ENCODE results near the gene REC8. TPM values are rescaled to one million over a fixed set of nuclear protein-coding genes. Genes with fewer than 3 reads are reported as not detected.

Gene REC8
- total and polyA plus RNA-seq, 2 of the 13 experiments (the other 11 are each of a cell fraction or from before 2014, with no cell fraction given): 3.4 to 14.7 TPM

GRCh38 chr14:24212924-24213865 is 41.3 kb downstream of the REC8 start, which contains the start of gene CHMP4A (continued):
- TF ChIP-seq GMEB1 (CRISPR knock-in tag; IDR thresholded peaks at IDR 0.05; ENCODE audit: borderline replicate concordance) (peak; percentile 92), MYC (CRISPR knock-in tag; IDR thresholded peaks at IDR 0.05; ENCODE audit: borderline replicate concordance) (peak; percentile 99), MNT (IDR thresholded peaks at IDR 0.05) (peak; percentile 91), HMG20B (CRISPR knock-in tag; conservative IDR thresholded peaks at IDR 0.05) (no peak; the same call in 1 of the 2 replicates), MEIS1 (CRISPR knock-in tag; IDR thresholded peaks at IDR 0.05; ENCODE audit: borderline replicate concordance) (peak; percentile 97), ARID4A (CRISPR knock-in tag; IDR thresholded peaks at IDR 0.05; ENCODE audit: borderline replicate concordance) (peak; percentile 100), TRIM24 (CRISPR knock-in tag; IDR thresholded peaks at IDR 0.05) (no peak), GPBP1L1 (CRISPR knock-in tag; IDR thresholded peaks at IDR 0.05) (no peak), YEATS2 (CRISPR knock-in tag; IDR thresholded peaks at IDR 0.05; ENCODE audit: borderline replicate concordance) (peak; percentile 98), NBN (conservative IDR thresholded peaks at IDR 0.05) (no peak), CBX5 (CRISPR knock-in tag; IDR thresholded peaks at IDR 0.05; ENCODE audit: borderline replicate concordance) (peak; percentile 91; the same call in 1 of the 2 replicates), ZNF281 (CRISPR knock-in tag; IDR thresholded peaks at IDR 0.05; ENCODE audit: borderline replicate concordance) (no peak; the same call in 1 of the 2 replicates), CREB3 (CRISPR knock-in tag; IDR thresholded peaks at IDR 0.05) (peak; percentile 96)

Data from HepG2 (cell line).